Lower leg skin (tissue), 3 donors: ENCODE results near the gene MLLT3.

ENCODE experiments used
- CTCF ChIP-seq, 3 donors: fragments of 450-650 bp; IDR thresholded peaks; one replicate each; pipeline ENCODE4 v1.5.1; 2016; ENCODE audit warnings: antibody characterized with exemption in 3 of 3, mild to moderate bottlenecking in 3 of 3, moderate library complexity in 2 of 3
- POLR2A ChIP-seq, 2 donors: fragments of 450-650 bp; IDR thresholded peaks; one replicate each; pipeline ENCODE4 v1.6.1; 2016 to 2017; ENCODE audit warnings: antibody characterized with exemption in 2 of 2, mild to moderate bottlenecking in 1 of 2, moderate library complexity in 1 of 2

- TF ChIP-seq CTCF (IDR thresholded peaks at IDR 0.05) (no peak), POLR2A (IDR thresholded peaks at IDR 0.05) (no peak)
These were observed 2.7 kb upstream of the MLLT3 start for GRCh38 chr9:20625003-20625349.
